ENCODE data around the gene FCRL1. TPM values are rescaled to one million over a fixed set of nuclear protein-coding genes. Genes with fewer than 3 reads are reported as not detected.

FCRL1 gene
- total RNA-seq, 4 donors from 2014 or later = not detected

- Histone ChIP-seq H3K27me3 (no peaks in the 10 kb centered on the region), H3K27ac (no peak overlapping the region), H3K4me1 (no peaks in the 10 kb centered on the region), H3K36me3 (no peaks in the 10 kb centered on the region), H3K4me3 (no peak overlapping the region), H3K9me3 (no peaks in the 10 kb centered on the region)
- DNase-seq (ENCODE audit: low spot score in 2 of 2) = no peak
- no peak for TF ChIP-seq CTCF (IDR thresholded peaks at IDR 0.05)
- no peak for TF ChIP-seq EP300 (IDR thresholded peaks at IDR 0.05)
- TF ChIP-seq POLR2A (IDR thresholded peaks at IDR 0.05) = no peak
- 72 to 76% methylated on average over 8 of the region's 8 CpGs for WGBS, 2 donors
These were observed 48.1 kb downstream of the FCRL1 start for GRCh38 chr1:157771661-157772425.

GRCh38 chr1:157770442-157771043 is 49.4 kb downstream of the FCRL1 start:
- no peak overlapping the region for H3K27ac ChIP-seq

DNA sequence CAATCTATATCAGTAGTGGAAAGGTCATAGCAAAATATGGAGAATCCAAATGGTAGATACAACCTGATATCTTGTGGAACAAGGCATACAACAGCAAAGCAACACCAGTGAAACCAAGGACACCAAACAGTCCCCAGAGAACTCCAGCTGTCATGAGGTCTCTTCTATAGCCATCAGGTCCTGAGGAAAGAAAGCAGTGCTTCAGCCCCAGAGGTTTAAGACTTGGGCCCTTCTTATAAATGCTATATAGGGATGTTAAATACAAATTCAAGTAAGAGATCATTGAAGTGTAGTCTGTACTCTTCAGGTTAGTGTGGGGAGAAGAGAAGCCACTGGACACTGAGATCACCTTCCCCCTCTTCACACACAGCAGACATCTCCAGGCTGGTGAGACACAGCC is 53.1 kb downstream of the FCRL1 start:
- no peak overlapping the region for H3K27ac ChIP-seq
- no peak for TF ChIP-seq EP300 (IDR thresholded peaks at IDR 0.05)
- TF ChIP-seq POLR2A (IDR thresholded peaks at IDR 0.05) = no peak
- no peak for TF ChIP-seq CTCF (IDR thresholded peaks at IDR 0.05)
- H3K4me1 ChIP-seq = no peaks in the 10 kb centered on the region
- H3K36me3 ChIP-seq = no peaks in the 10 kb centered on the region
- H3K27me3 ChIP-seq = no peaks in the 10 kb centered on the region
- no peak for DNase-seq (ENCODE audit: low spot score in 2 of 2)
- no peak overlapping the region for H3K4me3 ChIP-seq
- no peaks in the 10 kb centered on the region for H3K9me3 ChIP-seq

More at GRCh38 chr1:157770442-157771043, 49.4 kb downstream of the FCRL1 start:
- no peaks in the 10 kb centered on the region for H3K4me1 ChIP-seq
- no peaks in the 10 kb centered on the region for H3K36me3 ChIP-seq
- TF ChIP-seq CTCF (IDR thresholded peaks at IDR 0.05) (no peak), EP300 (IDR thresholded peaks at IDR 0.05) (no peak), POLR2A (IDR thresholded peaks at IDR 0.05) (no peak)
- no peaks in the 10 kb centered on the region for H3K9me3 ChIP-seq
- H3K4me3 ChIP-seq = no peak overlapping the region
- H3K27me3 ChIP-seq = no peaks in the 10 kb centered on the region
- WGBS, 2 donors = 47 to 54% methylated on average over 9 of the region's 9 CpGs
- no peak for DNase-seq (ENCODE audit: low spot score in 2 of 2)

- no peak overlapping the region for H3K27ac ChIP-seq
- no peak for DNase-seq (ENCODE audit: low spot score in 2 of 2)
- no peaks in the 10 kb centered on the region for H3K36me3 ChIP-seq
- no peaks in the 10 kb centered on the region for H3K4me1 ChIP-seq
- TF ChIP-seq POLR2A (IDR thresholded peaks at IDR 0.05) (no peak), CTCF (IDR thresholded peaks at IDR 0.05) (no peak), EP300 (IDR thresholded peaks at IDR 0.05) (no peak)
- no peak overlapping the region for H3K4me3 ChIP-seq
- H3K9me3 ChIP-seq = peaks cover 0 to 17% (median 0%) of the 10 kb centered on the region in 4 donors
- WGBS, 2 donors = 81 to 87% methylated on average over 4 of the region's 4 CpGs
- no peaks in the 10 kb centered on the region for H3K27me3 ChIP-seq
These were observed 61.9 kb downstream of the FCRL1 start for GRCh38 chr1:157758018-157758417.

DNA sequence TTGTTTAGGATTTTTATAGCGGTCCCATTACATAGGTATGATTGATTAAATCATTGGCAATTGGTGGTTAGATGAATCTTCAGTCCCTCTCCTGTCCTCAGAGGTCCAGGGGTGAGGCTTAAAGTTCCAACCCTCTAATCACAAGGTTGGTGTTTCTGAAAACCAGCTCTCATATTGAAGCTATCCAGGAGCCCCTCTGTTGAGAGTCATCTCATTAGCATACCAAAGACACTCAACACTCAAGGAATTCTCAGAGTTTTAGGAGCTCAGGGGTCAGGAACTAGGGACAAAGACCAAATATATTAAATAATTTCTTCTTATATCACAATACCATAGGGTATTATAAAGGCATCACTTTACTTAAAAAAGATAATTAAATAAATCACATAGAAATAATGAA is 66.3 kb downstream of the FCRL1 start:
- no peaks in the 10 kb centered on the region for H3K9me3 ChIP-seq
- no peaks in the 10 kb centered on the region for H3K27me3 ChIP-seq
- no peak overlapping the region for H3K4me3 ChIP-seq
- no peaks in the 10 kb centered on the region for H3K36me3 ChIP-seq
- DNase-seq (ENCODE audit: low spot score in 2 of 2) = no peak
- H3K4me1 ChIP-seq = no peaks in the 10 kb centered on the region
- TF ChIP-seq CTCF (IDR thresholded peaks at IDR 0.05) (no peak), POLR2A (IDR thresholded peaks at IDR 0.05) (no peak), EP300 (IDR thresholded peaks at IDR 0.05) (no peak)
- H3K27ac ChIP-seq = no peak overlapping the region
- 76 to 91% methylated on average over 1 of the region's 1 CpG for WGBS, 2 donors

Data from tibial nerve (tissue), 4 donors.